ENCODE data around the gene KPNA5. TPM values are rescaled to one million over a fixed set of nuclear protein-coding genes. Genes with fewer than 3 reads are reported as not detected.

The KPNA5 gene
- total RNA-seq = 8.5 and 9.1 TPM in 2 replicates

GRCh38 chr6:116680880-116681672 is at the start of gene KPNA5:
KPNA5 (plus strand) TSS chr6:116681211; CDS start chr6:116681335, 124 bp downstream.

GRCh38 chr6:116764961-116765841 is 84.2 kb downstream of the KPNA5 start, which contains the start of gene FAM162B:
FAM162B (minus strand) TSS chr6:116765719; CDS start chr6:116765576, 143 bp downstream.

Other genes starting within 250 kb of the KPNA5 start
- 0.26 and 0.31 TPM in 2 replicates for gene CALHM6, start 219.8 kb upstream of the KPNA5 start, total RNA-seq
- gene CALHM5, start 169.6 kb upstream of the KPNA5 start, total RNA-seq = 11.0 and 11.8 TPM in 2 replicates
- gene TRAPPC3L, start 135.5 kb upstream of the KPNA5 start, total RNA-seq = 0.12 and 0.13 TPM in 2 replicates
- gene CALHM4, start 127.5 kb upstream of the KPNA5 start, total RNA-seq = not detected in 2 replicates
- 18.9 and 31.5 TPM in 2 replicates for gene RWDD1, start 109.7 kb upstream of the KPNA5 start, total RNA-seq
- gene RSPH4A, start 64.7 kb upstream of the KPNA5 start, total RNA-seq = 0.13 and 0.19 TPM in 2 replicates
- gene ZUP1, start 12.4 kb upstream of the KPNA5 start, total RNA-seq = 11.4 and 13.9 TPM in 2 replicates
- 0.40 TPM in 1 of 2 replicates, not detected in the other for gene FAM162B, start 84.5 kb downstream of the KPNA5 start, total RNA-seq
- not detected in 2 replicates for gene GPRC6A, start 147.9 kb downstream of the KPNA5 start, total RNA-seq
- not detected in 2 replicates for gene RFX6, start 196.0 kb downstream of the KPNA5 start, total RNA-seq

All from aortic smooth muscle cell (primary cell).